ENCODE measurements around the gene ZNF366. TPM values are rescaled to one million over a fixed set of nuclear protein-coding genes. Genes with fewer than 3 reads are reported as not detected.

The ZNF366 gene
- total and polyA plus RNA-seq, 2 of the 13 experiments (the other 11 are each of a cell fraction or from before 2014, with no cell fraction given), result not detected

DNA sequence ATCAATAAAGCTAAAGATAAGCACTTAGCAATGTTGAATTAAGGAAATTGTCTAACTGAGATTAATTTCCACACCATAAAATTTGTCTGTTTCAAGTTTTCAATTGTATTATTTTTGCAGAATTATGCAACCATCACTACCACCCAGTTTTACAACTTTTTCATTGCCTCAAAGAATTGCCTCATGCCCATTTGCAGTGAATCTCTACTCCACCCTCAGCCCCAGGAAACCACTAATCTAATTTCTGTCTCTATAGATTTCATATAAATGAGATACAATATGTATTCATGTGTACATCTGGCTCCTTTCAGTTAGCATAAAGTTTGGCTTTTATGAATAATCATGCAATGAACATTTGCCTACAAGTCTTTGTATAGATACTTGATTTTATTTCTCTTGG lies 114.2 kb downstream of the ZNF366 start:
- peaks cover 0 to 13% of the 10 kb centered on the region in 2 experiments; a peak in 2 of 5 replicates for H3K27me3 ChIP-seq (ENCODE audit: control insufficient read depth in 1 of 2, insufficient read depth in 2 of 2, low read length in 2 of 2)
- no peak overlapping the region for H2AFZ ChIP-seq (ENCODE audit: low read length)
- CTCF ChIA-PET (ENCODE audit: low intra/inter-chr PET ratio, low total read pairs), result no interaction called here
- no peak overlapping the region for H3K27ac ChIP-seq (ENCODE audit: extremely low read length, insufficient read depth, low read length)
- H3K9ac ChIP-seq (ENCODE audit: insufficient read depth, low read depth, low read length), result no peak overlapping the region
- no peaks in the 10 kb centered on the region for H4K20me1 ChIP-seq (ENCODE audit: insufficient read depth, low read length)
- no peaks in the 10 kb centered on the region for H3K36me3 ChIP-seq (replicated peaks in 1 of 2; ENCODE audit: control insufficient read depth in 1 of 2, insufficient read depth in 2 of 2, low read length in 2 of 2)
- H3K79me2 ChIP-seq (ENCODE audit: insufficient read depth, low read length), result no peaks in the 10 kb centered on the region
- intact Hi-C loops (cut with micrococcal nuclease; ENCODE audit: unreplicated experiment) (no loop called here), in situ Hi-C loops (cut with HindIII; ENCODE audit: extremely low pct_ligation_motif_present, low pct_unique_long_range_greater_than_20kb) (no loop called here)
- no peak overlapping the region for H3K4me2 ChIP-seq (ENCODE audit: low read depth, low read length)
- H3K4me1 ChIP-seq (ENCODE audit: insufficient read depth, low read length), result no peaks in the 10 kb centered on the region
- H3K9me3 ChIP-seq (ENCODE audit: low read length), result no peaks in the 10 kb centered on the region
- BruUV-seq (replicated peaks), result no TSS peak
- no peak overlapping the region for H3K4me3 ChIP-seq (replicated peaks in 1 of 3; ENCODE audit: insufficient read depth in 1 of 3, low read depth in 2 of 3, low read length in 3 of 3)
- FAIRE-seq (no peak), ATAC-seq (no peak), DNase-seq (ENCODE audit: low spot score) (no peak)
- POLR2A ChIA-PET, result no interaction called here
- TF ChIP-seq, protein P1, sequence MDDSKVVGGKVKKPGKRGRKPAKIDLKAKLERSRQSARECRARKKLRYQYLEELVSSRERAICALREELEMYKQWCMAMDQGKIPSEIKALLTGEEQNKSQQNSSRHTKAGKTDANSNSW (CRISPR knock-in tag; IDR thresholded peaks at IDR 0.05; ENCODE audit: borderline replicate concordance), result no peak
- TF ChIP-seq, protein P2, sequence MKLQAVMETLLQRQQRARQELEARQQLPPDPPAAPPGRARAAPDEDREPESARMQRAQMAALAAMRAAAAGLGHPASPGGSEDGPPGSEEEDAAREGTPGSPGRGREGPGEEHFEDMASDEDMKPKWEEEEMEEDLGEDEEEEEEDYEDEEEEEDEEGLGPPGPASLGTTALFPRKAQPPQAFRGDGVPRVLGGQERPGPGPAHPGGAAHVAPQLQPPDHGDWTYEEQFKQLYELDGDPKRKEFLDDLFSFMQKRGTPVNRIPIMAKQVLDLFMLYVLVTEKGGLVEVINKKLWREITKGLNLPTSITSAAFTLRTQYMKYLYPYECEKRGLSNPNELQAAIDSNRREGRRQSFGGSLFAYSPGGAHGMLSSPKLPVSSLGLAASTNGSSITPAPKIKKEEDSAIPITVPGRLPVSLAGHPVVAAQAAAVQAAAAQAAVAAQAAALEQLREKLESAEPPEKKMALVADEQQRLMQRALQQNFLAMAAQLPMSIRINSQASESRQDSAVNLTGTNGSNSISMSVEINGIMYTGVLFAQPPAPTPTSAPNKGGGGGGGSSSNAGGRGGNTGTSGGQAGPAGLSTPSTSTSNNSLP (IDR thresholded peaks at IDR 0.05; ENCODE audit: low read depth, low read length), result no peak
- TF ChIP-seq, protein P3, sequence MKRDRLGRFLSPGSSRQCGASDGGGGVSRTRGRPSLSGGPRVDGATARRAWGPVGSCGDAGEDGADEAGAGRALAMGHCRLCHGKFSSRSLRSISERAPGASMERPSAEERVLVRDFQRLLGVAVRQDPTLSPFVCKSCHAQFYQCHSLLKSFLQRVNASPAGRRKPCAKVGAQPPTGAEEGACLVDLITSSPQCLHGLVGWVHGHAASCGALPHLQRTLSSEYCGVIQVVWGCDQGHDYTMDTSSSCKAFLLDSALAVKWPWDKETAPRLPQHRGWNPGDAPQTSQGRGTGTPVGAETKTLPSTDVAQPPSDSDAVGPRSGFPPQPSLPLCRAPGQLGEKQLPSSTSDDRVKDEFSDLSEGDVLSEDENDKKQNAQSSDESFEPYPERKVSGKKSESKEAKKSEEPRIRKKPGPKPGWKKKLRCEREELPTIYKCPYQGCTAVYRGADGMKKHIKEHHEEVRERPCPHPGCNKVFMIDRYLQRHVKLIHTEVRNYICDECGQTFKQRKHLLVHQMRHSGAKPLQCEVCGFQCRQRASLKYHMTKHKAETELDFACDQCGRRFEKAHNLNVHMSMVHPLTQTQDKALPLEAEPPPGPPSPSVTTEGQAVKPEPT (CRISPR knock-in tag; IDR thresholded peaks at IDR 0.05; ENCODE audit: low read depth), result no peak
- TF ChIP-seq ZNF235 (CRISPR knock-in tag; IDR thresholded peaks at IDR 0.05; ENCODE audit: borderline replicate concordance), result no peak
- TF ChIP-seq, protein P4, sequence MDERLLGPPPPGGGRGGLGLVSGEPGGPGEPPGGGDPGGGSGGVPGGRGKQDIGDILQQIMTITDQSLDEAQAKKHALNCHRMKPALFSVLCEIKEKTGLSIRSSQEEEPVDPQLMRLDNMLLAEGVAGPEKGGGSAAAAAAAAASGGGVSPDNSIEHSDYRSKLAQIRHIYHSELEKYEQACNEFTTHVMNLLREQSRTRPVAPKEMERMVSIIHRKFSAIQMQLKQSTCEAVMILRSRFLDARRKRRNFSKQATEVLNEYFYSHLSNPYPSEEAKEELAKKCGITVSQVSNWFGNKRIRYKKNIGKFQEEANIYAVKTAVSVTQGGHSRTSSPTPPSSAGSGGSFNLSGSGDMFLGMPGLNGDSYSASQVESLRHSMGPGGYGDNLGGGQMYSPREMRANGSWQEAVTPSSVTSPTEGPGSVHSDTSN (CRISPR knock-in tag; IDR thresholded peaks at IDR 0.05), result no peak
- TF ChIP-seq RAD21 (CRISPR knock-in tag; IDR thresholded peaks at IDR 0.05), result no peak
- TF ChIP-seq GATAD1 (CRISPR knock-in tag; IDR thresholded peaks at IDR 0.05), result no peak
- TF ChIP-seq POLR2AphosphoS2 (IDR thresholded peaks at IDR 0.05; ENCODE audit: low read depth, low read length), result no peak
- TF ChIP-seq HES4 (CRISPR knock-in tag; IDR thresholded peaks at IDR 0.05; ENCODE audit: borderline replicate concordance), result no peak
- TF ChIP-seq, protein P5, sequence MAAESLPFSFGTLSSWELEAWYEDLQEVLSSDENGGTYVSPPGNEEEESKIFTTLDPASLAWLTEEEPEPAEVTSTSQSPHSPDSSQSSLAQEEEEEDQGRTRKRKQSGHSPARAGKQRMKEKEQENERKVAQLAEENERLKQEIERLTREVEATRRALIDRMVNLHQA (CRISPR knock-in tag; IDR thresholded peaks at IDR 0.05), result no peak
- TF ChIP-seq HDAC1 (CRISPR knock-in tag; IDR thresholded peaks at IDR 0.05), result no peak
- TF ChIP-seq, protein P6, sequence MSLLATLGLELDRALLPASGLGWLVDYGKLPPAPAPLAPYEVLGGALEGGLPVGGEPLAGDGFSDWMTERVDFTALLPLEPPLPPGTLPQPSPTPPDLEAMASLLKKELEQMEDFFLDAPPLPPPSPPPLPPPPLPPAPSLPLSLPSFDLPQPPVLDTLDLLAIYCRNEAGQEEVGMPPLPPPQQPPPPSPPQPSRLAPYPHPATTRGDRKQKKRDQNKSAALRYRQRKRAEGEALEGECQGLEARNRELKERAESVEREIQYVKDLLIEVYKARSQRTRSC (CRISPR knock-in tag; IDR thresholded peaks at IDR 0.05; ENCODE audit: low read depth), result no peak
- TF ChIP-seq, protein P7, sequence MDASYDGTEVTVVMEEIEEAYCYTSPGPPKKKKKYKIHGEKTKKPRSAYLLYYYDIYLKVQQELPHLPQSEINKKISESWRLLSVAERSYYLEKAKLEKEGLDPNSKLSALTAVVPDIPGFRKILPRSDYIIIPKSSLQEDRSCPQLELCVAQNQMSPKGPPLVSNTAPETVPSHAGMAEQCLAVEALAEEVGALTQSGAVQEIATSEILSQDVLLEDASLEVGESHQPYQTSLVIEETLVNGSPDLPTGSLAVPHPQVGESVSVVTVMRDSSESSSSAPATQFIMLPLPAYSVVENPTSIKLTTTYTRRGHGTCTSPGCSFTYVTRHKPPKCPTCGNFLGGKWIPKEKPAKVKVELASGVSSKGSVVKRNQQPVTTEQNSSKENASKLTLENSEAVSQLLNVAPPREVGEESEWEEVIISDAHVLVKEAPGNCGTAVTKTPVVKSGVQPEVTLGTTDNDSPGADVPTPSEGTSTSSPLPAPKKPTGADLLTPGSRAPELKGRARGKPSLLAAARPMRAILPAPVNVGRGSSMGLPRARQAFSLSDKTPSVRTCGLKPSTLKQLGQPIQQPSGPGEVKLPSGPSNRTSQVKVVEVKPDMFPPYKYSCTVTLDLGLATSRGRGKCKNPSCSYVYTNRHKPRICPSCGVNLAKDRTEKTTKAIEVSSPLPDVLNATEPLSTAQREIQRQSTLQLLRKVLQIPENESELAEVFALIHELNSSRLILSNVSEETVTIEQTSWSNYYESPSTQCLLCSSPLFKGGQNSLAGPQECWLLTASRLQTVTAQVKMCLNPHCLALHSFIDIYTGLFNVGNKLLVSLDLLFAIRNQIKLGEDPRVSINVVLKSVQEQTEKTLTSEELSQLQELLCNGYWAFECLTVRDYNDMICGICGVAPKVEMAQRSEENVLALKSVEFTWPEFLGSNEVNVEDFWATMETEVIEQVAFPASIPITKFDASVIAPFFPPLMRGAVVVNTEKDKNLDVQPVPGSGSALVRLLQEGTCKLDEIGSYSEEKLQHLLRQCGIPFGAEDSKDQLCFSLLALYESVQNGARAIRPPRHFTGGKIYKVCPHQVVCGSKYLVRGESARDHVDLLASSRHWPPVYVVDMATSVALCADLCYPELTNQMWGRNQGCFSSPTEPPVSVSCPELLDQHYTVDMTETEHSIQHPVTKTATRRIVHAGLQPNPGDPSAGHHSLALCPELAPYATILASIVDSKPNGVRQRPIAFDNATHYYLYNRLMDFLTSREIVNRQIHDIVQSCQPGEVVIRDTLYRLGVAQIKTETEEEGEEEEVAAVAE (CRISPR knock-in tag; IDR thresholded peaks at IDR 0.05; ENCODE audit: borderline replicate concordance), result no peak
- no peak for TF ChIP-seq KDM5B (CRISPR knock-in tag; IDR thresholded peaks at IDR 0.05; ENCODE audit: borderline replicate concordance)
- no peak for TF ChIP-seq JUND (CRISPR knock-in tag; IDR thresholded peaks at IDR 0.05)

Data from HepG2 (cell line).